Gastroesophageal sphincter (tissue), 3 donors: ENCODE measurements around the gene PTPN12.

Experiments
- EP300 ChIP-seq: sonication (generic); formaldehyde crosslinking; IDR thresholded peaks from one replicate; pipeline ENCODE4 v1.6.1; 2017; ENCODE audit warnings: antibody characterized with exemption, mild to moderate bottlenecking
- POLR2A ChIP-seq, 2 donors: fragments of 450-650 bp; IDR thresholded peaks; one replicate each; pipeline ENCODE4 v1.6.1; 2017; ENCODE audit warnings: antibody characterized with exemption in 2 of 2, mild to moderate bottlenecking in 2 of 2, moderate library complexity in 1 of 2
- TF ChIP-seq, protein P1 (sequence below), 4 experiments: fragments of 200-600 bp in 2 of 4; fragments of 450-650 bp in 2 of 4; sonication (generic) in 1 of 4; IDR thresholded peaks; one replicate each; pipeline ENCODE4 v1.5.1; 2017 to 2019; ENCODE audit warnings: antibody characterized with exemption in 4 of 4, mild to moderate bottlenecking in 2 of 4, moderate library complexity in 2 of 4

- no peak for TF ChIP-seq EP300
- TF ChIP-seq POLR2A (IDR thresholded peaks at IDR 0.05) = no peak
- TF ChIP-seq, protein P1, sequence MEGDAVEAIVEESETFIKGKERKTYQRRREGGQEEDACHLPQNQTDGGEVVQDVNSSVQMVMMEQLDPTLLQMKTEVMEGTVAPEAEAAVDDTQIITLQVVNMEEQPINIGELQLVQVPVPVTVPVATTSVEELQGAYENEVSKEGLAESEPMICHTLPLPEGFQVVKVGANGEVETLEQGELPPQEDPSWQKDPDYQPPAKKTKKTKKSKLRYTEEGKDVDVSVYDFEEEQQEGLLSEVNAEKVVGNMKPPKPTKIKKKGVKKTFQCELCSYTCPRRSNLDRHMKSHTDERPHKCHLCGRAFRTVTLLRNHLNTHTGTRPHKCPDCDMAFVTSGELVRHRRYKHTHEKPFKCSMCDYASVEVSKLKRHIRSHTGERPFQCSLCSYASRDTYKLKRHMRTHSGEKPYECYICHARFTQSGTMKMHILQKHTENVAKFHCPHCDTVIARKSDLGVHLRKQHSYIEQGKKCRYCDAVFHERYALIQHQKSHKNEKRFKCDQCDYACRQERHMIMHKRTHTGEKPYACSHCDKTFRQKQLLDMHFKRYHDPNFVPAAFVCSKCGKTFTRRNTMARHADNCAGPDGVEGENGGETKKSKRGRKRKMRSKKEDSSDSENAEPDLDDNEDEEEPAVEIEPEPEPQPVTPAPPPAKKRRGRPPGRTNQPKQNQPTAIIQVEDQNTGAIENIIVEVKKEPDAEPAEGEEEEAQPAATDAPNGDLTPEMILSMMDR (IDR thresholded peaks at IDR 0.05) = no peak
These were observed 150.1 kb downstream of the PTPN12 start for GRCh38 chr7:77687100-77687746.
